HG03457 (cell line): ENCODE data around the gene GRIK3.
"Not testable (repeated sequence)": the region's sequence is repeated elsewhere in the genome, so short reads cannot be mapped to it uniquely, and the experiment has no call there.

Experiments
- ATAC-seq: cut with Tn5 transposase; IDR thresholded peaks from one replicate; pipeline ENCODE4 v1.9.1; 2021; ENCODE audit warnings: moderate number of reproducible peaks; ENCODE audit not compliant: unreplicated experiment

The GRIK3 gene

DNA sequence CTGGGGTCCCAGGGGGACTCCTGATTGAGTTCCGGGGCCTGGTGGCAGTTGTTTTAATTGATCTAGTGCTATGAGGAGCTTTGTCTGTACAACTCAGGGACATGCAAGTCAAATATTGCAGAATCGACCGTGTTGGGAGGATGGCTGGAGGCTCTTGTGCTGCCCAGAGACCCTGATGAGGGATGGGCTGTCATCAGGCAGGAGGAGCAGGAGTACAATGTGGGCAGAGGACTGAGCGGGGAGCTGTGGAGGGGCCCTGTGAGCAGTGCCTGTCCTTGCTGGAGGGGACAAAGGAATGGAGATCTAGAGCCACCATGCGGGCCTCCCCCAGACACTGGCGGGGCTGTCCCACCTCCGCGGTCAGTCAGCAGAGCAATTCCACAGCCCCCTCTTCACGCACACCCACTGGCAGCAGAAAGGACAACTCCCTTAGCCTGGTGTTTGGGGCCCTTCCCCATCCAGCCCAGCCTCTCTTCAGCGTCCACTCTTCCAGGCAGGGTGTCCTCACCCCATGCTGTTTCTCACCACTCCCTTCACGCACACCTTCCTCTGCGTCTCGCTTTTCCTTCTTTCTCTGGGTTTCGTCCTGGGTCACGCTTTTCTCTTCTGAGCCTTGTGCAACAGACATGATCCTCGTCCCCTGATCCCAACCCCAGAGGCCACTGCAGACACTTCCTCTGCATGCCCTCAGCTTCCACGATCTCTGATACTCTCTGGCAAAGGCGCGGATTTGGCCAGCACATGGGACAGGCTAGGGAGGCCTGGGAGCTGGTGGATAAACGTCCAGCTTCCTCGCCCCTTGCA is 122.6 kb downstream of the GRIK3 start:
- ATAC-seq = no peak

DNA sequence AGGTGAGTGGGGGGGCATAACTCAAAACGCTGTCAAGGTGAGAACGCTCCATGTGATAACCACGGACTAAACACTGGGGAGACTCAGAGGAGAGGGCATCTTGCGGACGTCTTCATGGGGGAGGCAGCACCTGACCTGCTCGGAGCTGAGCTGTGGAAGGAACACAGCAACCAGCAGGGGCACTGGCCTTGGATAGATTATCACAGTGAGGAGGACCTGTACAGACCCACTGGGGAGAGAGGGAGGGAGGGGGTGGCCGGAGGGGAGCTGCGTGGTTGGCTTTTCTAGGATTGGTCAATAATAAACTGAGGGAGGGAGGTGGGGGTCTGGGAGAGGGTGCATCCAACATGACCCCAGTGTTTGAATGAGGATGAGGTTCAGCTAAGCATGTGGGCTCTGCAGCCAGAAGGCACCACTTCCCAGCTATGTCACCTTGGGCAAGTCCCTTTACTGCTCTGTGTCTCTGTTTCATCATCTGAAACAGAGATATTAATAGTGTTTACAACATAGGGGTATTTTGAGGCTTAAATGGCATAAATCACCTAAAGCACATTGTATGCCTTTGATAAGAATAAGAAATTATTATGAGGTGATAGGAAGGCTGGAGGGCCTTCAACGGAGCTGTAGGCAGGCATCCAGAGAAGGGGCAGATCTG is 123.3 kb downstream of the GRIK3 start:
- no peak for ATAC-seq

DNA sequence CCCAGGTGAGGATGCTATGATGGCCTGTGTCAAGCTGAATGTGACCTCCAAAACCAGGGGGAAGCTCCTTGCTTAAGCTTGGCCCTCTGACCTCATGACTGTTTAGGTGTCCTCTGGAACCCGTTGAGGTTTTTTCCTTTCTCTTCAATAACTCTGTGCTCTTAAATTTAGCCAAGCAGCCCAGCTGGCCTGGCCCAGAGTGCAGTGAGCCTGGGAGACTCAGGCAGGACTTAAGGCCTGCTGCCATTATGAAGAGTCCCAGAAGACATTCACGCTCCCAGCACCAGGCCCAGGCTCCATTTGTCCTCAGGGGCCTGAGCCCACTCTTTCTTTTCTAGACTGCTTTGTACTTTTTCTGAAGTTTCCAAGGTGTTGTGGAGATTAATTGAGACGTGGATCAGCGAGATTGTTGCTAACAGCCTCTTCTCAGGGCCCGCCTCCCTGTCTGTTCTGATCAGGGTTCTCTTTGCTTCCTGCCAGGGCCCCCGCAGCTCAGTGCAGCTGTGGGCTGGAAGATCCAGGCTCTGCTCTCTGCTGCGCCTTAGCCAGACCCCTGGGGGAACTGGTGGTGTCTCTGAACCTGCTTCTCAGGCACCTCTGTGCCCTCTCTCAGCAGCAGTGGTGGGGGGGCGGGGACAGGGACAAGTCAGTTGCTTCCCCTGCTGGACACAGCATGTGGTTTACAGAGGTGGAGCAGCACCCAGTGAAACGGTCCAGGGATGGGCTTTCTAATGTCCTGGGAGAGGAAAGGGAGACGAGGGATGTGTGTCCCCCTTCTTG is 124.2 kb downstream of the GRIK3 start:
- no peak for ATAC-seq

DNA sequence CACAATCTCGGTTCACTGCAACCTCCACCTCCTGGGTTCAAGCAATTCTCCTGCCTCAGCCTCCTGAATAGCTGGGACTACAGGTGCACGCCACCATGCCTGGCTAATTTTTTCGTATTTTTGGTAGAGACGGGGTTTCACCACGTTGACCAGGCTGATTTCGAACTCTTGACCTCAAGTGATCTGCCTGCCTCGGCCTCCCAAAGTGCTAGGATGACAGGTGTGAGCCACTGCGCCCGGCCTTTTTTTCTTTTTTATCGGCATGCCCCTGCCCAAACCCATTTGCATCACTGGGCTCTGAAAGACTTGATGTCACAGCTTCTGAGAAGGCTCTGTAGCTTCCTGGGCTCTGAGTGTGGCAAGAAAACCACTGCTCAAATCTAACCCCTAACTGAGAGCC is 125.0 kb downstream of the GRIK3 start:
- not testable (repeated sequence) for ATAC-seq

DNA sequence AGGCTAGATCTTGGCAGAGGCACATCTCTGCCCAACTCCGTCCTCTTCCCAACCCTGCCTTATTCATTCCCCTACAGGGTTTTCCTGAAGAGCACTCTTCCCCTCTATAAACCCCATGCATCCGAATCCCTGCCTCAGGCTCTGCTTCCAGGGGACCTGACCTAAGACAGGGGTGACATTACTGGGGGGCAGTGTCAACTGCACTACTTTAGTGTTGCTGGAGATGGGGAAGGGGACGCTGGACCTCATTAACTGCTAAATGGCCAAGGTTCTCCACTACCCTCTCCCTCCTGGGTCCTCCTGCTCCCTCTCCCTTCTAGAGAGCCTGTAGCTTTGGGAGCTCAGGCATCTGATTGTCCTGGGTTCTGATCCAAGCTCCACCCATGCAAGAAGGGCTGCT is 126.2 kb downstream of the GRIK3 start:
- ATAC-seq = no peak

DNA sequence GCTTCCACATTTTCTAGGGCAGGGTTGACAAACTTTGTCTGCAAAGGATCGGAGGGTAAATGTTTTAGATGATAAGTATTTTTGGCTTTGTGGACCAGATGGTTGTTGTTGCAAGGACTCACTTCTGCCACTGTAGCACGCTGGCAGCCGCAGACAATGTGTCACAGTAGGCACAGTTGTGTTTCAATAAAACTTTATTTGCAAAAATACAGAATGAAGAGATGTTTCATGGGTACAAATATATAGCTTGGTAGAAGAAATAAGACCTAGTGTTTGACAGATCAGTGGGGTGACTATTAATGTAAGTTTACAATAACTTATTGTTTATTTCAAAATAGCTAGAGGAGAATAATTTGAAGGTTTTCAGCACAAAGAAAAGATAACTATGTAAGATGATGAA is 127.8 kb downstream of the GRIK3 start:
- ATAC-seq = no peak

DNA sequence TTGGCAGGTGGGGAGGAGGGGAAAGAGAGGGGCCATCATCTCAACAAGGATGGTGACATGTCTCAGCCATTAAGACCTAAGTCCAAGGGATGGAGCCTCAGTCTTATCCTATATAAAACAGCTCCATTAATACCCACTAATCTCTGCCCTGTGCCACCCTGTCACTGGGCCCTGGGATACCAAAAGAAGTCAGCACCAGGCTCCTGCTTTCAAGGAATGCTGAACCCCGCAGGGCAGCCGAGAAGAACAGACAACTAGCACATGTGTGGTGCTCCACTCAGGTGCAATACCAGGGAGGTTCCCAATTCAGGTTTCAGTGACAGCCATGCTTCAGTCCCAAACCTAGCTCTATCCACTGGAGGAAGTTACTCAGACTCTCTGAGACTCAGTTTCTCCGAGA is 128.4 kb downstream of the GRIK3 start:
- ATAC-seq = no peak

DNA sequence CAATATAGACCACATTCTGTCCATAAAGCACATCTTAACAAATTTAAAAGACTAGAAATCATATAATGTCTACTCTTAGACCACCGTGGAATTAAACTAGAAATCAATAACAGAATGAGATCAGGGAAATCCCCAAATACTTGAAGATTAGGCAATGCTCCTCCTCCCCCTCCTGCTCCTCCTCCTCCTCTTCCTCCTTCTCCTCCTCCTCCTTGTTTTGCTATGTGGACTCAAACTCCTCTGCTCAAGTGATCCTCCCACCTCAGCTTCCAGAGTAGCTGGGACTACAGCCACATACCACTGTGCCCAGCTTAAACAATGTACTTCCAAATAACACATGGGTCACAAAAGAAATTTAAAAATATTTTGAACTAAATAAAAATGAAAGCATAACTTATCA is 134.2 kb downstream of the GRIK3 start:
- no peak for ATAC-seq

DNA sequence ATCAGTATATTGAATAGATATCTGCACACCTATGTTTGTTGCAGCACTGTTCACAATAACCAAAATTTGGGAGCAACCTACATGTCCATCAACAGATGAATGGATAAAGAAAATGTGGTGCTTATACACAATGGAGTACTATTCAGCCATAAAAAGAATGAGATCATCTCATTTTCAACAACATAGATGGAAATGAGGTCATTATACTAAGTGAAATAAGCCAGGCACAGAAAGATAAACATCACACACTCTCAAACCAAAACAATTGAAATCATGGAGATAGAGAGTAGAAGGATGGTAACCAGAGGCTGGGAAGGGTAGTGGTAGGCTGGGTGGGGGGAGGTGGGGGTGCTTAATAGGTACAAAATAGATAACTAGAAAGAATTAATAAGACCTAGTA is 136.5 kb downstream of the GRIK3 start:
- not testable (repeated sequence) for ATAC-seq

DNA sequence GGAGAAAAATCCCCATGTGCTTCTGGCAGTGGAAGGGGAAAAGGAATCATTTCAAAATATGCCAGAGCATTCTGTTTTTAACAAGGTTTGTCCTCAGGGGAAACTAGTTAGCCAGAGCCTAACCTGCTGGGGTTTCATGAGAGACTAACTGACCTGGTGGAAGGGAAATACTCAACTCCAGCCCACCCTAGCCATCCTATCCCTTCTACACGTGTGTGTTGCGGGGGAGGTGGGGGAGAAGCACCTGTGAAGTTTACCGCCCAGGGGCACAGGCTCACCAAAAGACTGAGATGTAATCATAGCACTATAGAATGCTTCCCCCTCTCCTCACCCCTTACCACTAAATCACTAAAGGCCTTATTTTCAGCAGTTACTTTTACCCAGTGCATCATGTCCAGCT is 139.5 kb downstream of the GRIK3 start:
- no peak for ATAC-seq

DNA sequence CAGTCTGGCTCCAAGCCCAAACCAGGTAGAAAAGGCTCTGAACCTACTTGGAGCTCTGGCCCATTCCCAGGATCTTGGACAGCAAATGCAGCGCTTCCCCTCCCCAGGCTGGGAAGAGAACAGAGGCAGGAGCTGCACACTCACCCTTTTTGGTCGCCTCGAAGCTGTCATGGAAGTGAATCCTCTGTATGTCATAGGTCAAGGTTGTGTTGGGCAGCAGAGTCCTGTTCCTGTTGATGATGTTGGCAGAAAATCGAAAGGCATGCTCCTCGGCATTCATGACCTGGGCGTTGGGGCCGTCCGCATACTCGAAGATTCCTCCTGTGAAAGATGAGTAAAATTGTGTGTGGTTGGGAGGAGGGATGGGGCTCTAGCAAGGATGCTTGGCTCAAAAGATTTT is 143.5 kb downstream of the GRIK3 start:
- no peak for ATAC-seq

DNA sequence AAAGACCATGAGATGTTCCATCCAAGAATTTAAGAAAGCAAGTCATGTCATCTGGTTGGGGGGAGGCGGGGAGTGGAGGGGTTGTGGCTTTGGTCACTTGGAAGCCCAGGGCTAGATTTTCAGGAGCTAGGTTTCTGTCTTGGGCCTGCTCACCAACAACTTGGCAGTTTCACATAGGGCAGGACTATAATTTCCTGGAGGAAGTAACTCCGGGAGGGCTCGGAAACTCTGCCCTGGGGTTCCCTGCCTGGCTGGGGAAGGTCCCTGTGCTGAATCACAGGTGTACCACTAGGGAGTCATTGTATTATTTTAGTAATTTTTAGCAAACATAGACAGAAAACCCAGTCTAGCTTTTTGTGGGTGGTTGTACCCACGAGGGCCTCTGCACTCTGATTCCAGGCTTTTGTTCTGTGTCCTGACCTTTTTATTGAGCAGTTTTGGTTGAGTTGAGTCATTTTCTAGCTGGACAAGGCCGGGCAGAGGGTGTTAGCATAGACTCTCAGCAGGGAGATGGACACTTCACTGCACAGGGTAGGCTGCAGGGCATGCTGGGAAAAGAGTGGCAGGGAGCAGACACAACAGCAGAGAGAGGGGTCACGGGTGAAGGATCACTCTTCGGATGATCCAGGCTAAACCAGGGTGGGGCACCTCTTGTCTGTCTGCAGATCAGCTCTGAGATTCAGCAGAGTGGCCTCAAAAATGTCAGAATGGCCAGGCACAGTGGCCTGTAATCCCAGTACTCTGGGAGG is 144.7 kb downstream of the GRIK3 start:
- no peak for ATAC-seq

DNA sequence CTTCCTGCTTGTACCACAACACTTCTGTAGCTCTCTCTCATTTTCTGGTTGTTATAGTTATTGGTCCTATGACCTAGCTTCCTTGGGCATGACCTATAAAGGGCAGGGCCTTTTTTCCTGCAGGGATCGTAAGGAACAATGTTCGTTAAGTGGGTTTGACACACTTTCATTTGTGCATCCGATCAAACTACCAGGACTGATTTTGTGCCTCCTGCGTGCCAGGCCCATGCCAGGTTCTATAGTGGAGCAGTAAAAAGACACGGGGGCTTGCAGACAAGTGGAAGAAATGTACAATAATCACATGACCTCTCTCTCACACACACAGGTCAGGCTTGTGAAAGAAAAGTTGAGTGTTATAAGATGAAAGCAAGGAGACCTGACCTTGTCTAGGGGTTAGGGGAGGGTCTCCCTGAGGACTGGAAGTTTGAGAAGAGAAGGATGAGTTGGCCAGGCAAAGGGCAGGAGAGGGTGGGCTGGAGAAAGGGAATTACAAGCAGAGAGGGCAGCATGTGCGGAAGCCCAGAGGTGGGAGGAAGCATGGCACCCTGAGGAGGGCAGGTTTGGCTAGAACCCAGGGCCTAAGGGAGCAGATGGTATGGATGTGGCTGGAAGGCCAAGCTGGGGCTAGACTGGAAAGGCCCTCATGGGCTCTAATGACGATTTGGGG is 145.4 kb downstream of the GRIK3 start:
- no peak for ATAC-seq

DNA sequence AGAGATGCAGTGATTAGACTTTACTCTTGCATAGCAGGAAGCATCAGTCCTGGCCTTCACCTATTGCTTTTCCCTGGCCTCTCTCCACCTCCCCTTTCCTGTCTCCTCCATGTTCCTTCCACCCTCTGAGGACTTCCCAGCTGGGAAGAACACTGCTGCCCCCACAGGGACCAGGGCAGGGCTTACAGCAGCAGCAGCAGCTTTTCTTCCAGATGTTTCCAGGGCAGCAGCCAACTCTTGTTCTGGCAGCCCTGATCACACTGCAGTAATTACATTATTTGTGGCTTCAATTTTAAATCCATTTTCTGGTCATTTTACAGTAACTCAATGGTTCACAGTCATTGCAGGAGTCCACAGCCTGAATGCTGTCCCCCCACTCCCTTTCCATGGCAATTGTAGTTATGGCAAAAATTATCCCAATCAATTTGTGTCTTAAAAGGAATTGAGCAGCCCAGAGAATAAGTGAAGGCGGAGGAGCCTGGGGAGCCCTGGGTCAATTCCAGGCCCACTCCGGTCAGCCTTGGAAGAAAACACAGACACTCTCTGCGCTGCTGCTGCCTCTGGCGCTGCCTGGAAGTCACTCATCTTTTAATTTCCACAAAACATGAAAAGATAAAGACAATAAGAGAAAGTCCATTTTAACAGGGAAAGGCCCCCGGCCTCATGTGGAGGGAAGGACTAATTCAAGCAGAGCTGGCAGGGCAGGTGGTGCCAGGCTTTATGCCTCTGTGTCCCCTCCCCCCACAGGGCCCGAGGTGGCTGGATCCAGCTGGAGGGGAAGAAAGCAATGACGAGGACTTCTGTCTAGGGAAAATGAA is 148.6 kb downstream of the GRIK3 start:
- ATAC-seq = no peak

DNA sequence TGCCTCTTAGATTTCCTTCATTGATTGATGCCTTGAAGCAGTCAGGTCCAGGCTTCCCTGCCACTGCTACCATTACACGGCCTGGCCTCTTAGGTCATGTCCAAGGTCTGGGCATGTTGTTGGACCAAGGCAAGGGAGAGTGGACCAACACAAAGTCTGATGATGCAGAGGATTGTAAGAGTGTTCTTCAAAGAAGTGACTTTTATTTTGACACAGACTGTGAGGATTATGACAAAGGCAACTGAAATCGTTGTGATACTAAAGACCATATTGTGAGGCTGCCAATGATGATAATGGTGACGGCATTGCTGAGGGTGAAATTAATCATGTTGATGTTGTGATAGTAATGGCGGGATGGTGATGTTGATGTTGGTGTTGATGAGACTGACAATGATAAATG is 149.5 kb downstream of the GRIK3 start:
- no peak for ATAC-seq

DNA sequence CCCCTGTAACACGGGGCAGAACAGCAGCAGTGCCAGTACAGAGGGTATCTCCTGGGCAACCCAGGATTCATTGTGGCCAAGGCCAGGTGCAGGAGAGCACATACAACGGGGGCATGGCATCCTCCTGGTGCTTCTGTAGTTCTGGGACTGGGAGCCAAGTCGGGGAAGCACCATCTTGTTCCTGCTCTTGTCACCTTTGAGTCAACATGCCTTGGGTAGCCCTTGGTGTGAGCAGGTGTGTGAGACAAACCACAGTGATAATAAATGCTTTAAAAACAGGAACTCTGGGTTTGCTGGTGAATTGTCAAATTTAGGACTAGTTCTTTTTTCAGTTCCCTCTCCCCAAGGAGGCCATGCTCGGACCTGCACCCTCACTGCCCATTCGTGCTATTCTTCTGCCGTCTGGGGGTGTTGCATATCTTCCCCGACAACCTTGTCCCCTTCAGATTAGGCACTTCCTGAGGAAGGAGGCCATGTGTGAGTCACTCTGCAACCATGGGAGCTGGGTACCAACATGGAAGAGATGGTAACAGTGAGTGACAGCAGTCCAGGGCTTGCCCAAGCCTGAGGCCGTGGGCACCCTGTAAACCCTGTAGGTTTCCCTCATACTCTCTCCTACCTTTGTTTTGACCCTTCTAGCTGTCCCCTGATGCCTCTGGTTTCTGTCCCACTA is 150.2 kb downstream of the GRIK3 start:
- ATAC-seq = no peak

DNA sequence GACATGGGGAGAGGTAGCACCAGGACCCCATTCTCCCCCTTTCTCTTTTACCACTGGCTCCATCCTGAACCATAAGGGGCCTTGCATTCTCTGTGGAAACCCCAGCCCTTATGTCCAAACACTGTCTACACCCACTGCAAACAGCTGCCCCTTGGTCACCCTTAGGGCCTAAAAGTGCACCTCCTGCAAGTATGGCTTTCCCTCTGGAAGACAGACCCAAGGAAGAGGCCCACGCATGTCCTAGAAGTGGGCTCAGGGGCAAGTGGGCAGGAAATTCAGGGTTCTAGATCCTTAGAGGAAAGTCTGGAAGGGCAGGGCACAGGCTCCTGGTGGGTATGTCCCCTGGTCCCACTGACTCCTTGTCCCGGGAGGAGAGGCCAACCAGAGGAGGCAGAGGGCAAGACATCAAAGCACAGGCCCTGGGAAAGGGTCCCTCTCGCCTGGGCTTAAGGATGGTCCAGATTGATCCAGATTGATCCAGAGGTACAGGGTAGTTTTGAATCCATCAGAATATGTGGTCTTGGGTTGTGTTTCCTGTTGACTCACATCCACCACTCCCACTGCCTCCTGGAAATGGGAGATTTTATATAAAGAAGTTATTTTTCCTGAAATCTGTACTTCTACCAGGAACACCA is 150.9 kb downstream of the GRIK3 start:
- ATAC-seq = no peak

DNA sequence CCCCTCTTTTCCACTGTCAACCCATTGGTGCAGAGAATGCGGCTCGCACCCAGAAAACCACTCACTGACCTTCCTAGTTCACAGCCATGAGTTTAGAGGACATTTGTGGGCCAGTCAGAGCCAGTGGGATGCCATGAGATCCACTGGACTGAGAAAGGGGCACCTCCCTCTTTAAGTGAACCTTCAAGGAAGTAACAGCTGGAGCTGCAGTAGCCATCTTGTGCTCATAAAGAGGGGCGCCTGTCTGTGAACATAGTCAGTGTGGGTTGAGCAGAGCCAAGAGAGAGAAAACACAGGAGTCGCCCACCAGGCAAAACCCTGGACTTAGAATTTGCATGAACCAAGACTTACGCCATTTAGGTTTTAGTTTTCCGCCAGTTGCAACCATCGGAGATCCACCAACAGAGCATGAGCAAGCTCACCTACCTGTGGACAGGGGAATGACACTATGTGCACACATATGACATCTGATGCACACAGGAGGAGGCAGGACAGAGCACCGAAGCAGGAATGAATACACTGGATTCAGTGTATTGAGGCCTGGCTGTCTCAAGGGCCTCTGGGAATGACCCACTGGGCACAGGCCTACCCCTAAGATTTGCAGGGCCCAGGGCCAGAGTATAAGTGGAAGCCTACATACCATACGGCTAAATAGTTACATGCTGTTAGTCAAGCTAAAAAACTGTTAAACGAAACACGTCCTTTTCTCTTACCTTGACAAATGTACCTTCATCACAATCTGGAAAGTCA is 151.6 kb downstream of the GRIK3 start:
- ATAC-seq = no peak
